Vagina (tissue), 2 donors: Measurements from ENCODE around the gene TTC8. TPM values are rescaled to one million over a fixed set of nuclear protein-coding genes. Genes with fewer than 3 reads are reported as not detected.
"Not testable (repeated sequence)": the region's sequence is repeated elsewhere in the genome, so short reads cannot be mapped to it uniquely, and the experiment has no call there.

Source experiments
- DNase-seq, 2 donors: peaks; one replicate each; pipeline ENCODE4 v3.0.0-alpha.2; 2017; ENCODE audit errors: extremely low spot score in 2 of 2
- H3K27ac ChIP-seq: fragments of 200-600 bp; sonication (generic); one replicate; pipeline ENCODE4 v1.5.1; 2019
- H3K27me3 ChIP-seq: fragments of 200-600 bp; sonication (generic); one replicate; pipeline ENCODE4 v1.5.1; 2019
- H3K36me3 ChIP-seq, 2 donors: fragments of 200-600 bp; sonication (generic); one replicate each; pipeline ENCODE4 v1.5.1; 2017 to 2019
- H3K4me1 ChIP-seq: fragments of 200-600 bp; sonication (generic); one replicate; pipeline ENCODE4 v1.5.1; 2019
- H3K4me3 ChIP-seq, 2 donors: fragments of 200-600 bp; sonication (generic); 1 replicate in 1 of 2; 2 replicates in 1 of 2; pipeline ENCODE4 v1.5.1; 2016 to 2019
- H3K9me3 ChIP-seq: fragments of 200-600 bp; sonication (generic); one replicate; pipeline ENCODE4 v1.5.1; 2019
- POLR2A ChIP-seq, 2 donors: fragments of 450-650 bp; IDR thresholded peaks; one replicate each; pipeline ENCODE4 v1.6.1; 2017; ENCODE audit warnings: antibody characterized with exemption in 2 of 2, mild to moderate bottlenecking in 2 of 2, moderate library complexity in 2 of 2
- POLR2AphosphoS5 ChIP-seq, 2 donors: sonication (generic); formaldehyde crosslinking; IDR thresholded peaks; one replicate each; pipeline ENCODE4 v1.9.0; 2017; ENCODE audit warnings: antibody characterized with exemption in 2 of 2, mild to moderate bottlenecking in 2 of 2, low read depth in 1 of 2; ENCODE audit not compliant: insufficient read depth in 1 of 2
- intact Hi-C: fragments of 100-400 bp; cut with DNase I; formaldehyde crosslinking; loops from one replicate; pipeline ENCODE4 v1.15.1; 2023
- total RNA-seq: library from RNA; depleted of rRNA; stranded (reverse); fragments of >200 nt; gene quantifications from one replicate; pipeline ENCODE4 v1.2.3, GENCODE V29; 2016
- TF ChIP-seq, protein P1 (sequence below), 3 experiments: fragments of 450-650 bp in 2 of 3; fragments of 200-600 bp in 1 of 3; sonication (generic) in 1 of 3; IDR thresholded peaks; one replicate each; pipeline ENCODE4 v1.5.1; 2017 to 2019; ENCODE audit warnings: antibody characterized with exemption in 3 of 3, mild to moderate bottlenecking in 2 of 3, moderate library complexity in 2 of 3

Gene TTC8
- total RNA-seq, 1 donor from 2014 or later: 10.1 TPM

DNA sequence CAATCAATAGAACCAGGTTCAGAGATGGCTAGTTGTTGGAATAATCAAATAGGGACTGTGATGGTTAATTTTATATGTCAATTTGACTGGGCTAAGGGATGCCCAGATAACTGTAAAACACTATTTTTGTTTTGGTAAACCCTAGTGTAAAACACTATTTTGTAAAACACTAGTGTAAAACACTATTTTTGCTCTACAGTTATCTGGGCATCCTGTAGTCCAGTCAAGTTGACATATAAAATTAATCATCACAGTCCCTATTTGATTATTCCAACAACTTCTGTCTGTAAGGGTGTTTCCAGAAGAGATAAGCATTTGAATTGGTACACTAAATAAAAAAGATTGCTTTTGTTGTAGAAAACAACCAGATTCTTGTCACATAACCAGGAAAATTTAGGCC, 16.1 kb upstream of the TTC8 start:
- intact Hi-C loops: no loop called here
- Histone ChIP-seq H3K27ac (no peak overlapping the region), H3K36me3 (no peaks in the 10 kb centered on the region), H3K4me3 (no peak overlapping the region), H3K27me3 (no peaks in the 10 kb centered on the region), H3K4me1 (no peaks in the 10 kb centered on the region), H3K9me3 (no peaks in the 10 kb centered on the region)
- DNase-seq: no peak
- TF ChIP-seq POLR2A (IDR thresholded peaks at IDR 0.05) (no peak), POLR2AphosphoS5 (IDR thresholded peaks at IDR 0.05; ENCODE audit: insufficient read depth in 1 of 2, low read depth in 1 of 2) (no peak)
- TF ChIP-seq, protein P1, sequence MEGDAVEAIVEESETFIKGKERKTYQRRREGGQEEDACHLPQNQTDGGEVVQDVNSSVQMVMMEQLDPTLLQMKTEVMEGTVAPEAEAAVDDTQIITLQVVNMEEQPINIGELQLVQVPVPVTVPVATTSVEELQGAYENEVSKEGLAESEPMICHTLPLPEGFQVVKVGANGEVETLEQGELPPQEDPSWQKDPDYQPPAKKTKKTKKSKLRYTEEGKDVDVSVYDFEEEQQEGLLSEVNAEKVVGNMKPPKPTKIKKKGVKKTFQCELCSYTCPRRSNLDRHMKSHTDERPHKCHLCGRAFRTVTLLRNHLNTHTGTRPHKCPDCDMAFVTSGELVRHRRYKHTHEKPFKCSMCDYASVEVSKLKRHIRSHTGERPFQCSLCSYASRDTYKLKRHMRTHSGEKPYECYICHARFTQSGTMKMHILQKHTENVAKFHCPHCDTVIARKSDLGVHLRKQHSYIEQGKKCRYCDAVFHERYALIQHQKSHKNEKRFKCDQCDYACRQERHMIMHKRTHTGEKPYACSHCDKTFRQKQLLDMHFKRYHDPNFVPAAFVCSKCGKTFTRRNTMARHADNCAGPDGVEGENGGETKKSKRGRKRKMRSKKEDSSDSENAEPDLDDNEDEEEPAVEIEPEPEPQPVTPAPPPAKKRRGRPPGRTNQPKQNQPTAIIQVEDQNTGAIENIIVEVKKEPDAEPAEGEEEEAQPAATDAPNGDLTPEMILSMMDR (IDR thresholded peaks at IDR 0.05): no peak

DNA sequence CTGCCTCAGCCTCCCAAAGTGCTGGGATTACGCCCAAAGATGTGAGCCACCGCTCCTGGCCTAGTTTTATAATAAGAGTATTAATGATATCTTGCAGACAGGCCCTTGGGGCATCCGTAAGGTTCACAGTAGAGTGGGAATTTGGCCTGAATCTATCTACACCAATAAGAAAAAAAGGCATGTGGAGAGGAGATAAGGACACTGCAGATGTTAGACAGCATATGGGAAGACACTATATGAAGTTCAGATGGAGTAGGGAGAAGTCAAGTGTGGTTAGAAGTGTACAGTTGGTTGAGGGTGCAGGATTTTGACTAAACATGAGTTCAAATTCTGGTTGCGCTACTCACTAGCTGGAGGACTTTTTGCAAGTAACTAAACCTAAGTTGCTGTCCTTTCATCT, 8.5 kb upstream of the TTC8 start:
- Histone ChIP-seq H3K9me3 (no peaks in the 10 kb centered on the region), H3K4me1 (no peaks in the 10 kb centered on the region), H3K27ac (no peak overlapping the region), H3K36me3 (no peaks in the 10 kb centered on the region), H3K4me3 (no peak overlapping the region), H3K27me3 (no peaks in the 10 kb centered on the region)
- intact Hi-C loops: no loop called here
- TF ChIP-seq POLR2AphosphoS5 (IDR thresholded peaks at IDR 0.05; ENCODE audit: insufficient read depth in 1 of 2, low read depth in 1 of 2): no peak
- TF ChIP-seq, protein P1 (IDR thresholded peaks at IDR 0.05): no peak
- TF ChIP-seq POLR2A (IDR thresholded peaks at IDR 0.05): no peak
- DNase-seq: no peak

DNA sequence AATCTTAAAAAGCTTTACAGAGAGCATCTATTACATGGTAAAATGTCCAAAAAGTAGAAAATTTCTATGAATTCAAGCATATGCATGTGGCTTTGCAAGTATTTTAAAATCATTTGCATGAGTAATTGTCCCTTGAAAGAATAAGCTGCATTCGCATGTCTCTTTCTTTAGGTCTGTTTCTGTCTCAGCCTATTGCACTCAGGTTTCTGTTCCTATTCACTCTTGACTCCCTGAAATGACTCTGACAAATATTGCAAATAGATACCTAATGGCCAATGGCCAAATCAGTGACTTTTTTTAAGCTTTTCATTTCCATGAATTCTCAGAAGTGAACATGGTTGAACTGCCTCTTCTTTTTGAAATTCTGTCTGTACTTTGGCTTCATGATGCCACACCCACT, 6.4 kb upstream of the TTC8 start:
- intact Hi-C loops: no loop called here
- no peaks in the 10 kb centered on the region for H3K4me1 ChIP-seq
- no peaks in the 10 kb centered on the region for H3K36me3 ChIP-seq
- no peaks in the 10 kb centered on the region for H3K27me3 ChIP-seq
- DNase-seq: no peak
- H3K4me3 ChIP-seq: no peak overlapping the region
- H3K27ac ChIP-seq: no peak overlapping the region
- no peaks in the 10 kb centered on the region for H3K9me3 ChIP-seq
- TF ChIP-seq POLR2A (IDR thresholded peaks at IDR 0.05) (no peak), POLR2AphosphoS5 (IDR thresholded peaks at IDR 0.05; ENCODE audit: insufficient read depth in 1 of 2, low read depth in 1 of 2) (no peak)
- TF ChIP-seq, protein P1 (IDR thresholded peaks at IDR 0.05): no peak

DNA sequence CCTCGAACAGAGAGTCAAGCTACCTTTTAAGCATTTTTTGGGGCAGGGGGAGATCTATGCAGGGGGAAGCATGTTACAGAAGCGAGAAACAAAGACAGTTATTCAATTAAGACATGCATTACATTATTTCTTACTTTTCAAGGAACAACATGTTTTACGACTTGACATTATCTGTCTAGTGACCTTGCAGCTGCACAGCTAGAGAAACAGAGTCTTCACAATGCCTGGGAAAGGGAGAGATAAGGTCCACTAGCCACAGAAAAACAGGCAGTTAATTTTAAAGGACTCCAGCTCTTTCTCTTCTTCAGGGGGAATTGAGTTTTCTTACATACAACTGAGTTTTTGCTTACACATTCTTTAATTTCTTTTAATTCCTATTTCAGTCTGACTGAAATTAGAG, 4.8 kb upstream of the TTC8 start:
- H3K4me1 ChIP-seq, H3K9me3 ChIP-seq, H3K4me3 ChIP-seq, DNase-seq, H3K27ac ChIP-seq, intact Hi-C loops, H3K36me3 ChIP-seq, H3K27me3 ChIP-seq: not testable (repeated sequence)

DNA sequence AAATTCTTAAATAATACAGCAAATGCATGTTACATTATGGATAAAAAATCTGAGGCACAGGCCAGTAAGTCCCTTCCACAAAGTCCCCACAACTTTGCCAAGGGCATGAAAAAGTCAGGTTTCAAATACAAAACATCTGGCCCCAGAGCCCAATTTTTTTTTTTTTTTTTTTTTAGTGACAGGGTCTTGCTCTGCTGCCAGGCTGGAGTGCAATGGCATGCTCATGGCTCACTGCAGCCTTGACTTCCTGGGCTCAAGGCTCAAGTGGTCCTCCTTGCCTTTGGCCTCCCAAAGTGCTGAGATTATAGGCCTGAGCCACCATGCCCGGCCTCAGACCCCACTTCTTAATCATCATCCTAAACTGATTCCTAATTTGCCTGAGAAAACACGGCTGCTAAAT, 3.1 kb upstream of the TTC8 start:
- no peak for DNase-seq
- H3K9me3 ChIP-seq: no peaks in the 10 kb centered on the region
- TF ChIP-seq, protein P1 (IDR thresholded peaks at IDR 0.05): no peak
- TF ChIP-seq POLR2AphosphoS5 (IDR thresholded peaks at IDR 0.05; ENCODE audit: insufficient read depth in 1 of 2, low read depth in 1 of 2) (no peak), POLR2A (IDR thresholded peaks at IDR 0.05) (no peak)
- H3K36me3 ChIP-seq: no peaks in the 10 kb centered on the region
- H3K4me1 ChIP-seq: peaks cover 10% of the 10 kb centered on the region
- no peak overlapping the region for H3K4me3 ChIP-seq
- no peak overlapping the region for H3K27ac ChIP-seq
- intact Hi-C loops: no loop called here
- H3K27me3 ChIP-seq: no peaks in the 10 kb centered on the region

DNA sequence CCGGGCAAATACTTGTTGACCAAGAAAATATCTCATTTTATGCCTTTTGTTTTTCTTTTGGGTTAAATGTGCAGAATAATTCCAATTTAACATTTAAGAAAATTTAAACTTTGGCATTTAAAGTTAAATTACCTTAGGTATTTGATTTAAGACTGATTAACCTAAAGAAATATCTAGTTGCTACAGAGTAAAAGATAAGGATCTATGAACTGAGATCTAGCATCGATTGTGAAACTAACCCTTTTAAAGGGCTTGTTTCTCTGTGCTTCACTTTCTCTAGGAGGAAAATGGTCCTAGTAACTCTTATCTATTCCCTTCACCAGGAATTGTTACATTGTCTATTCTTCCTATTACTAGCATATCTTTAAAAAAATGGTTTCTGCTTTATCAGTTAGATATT, 2.6 kb upstream of the TTC8 start:
- Histone ChIP-seq H3K9me3 (no peaks in the 10 kb centered on the region), H3K4me1 (peaks cover 10% of the 10 kb centered on the region), H3K36me3 (no peaks in the 10 kb centered on the region), H3K4me3 (no peak overlapping the region), H3K27me3 (no peaks in the 10 kb centered on the region), H3K27ac (no peak overlapping the region)
- DNase-seq: no peak
- intact Hi-C loops: no loop called here
- TF ChIP-seq POLR2A (IDR thresholded peaks at IDR 0.05): no peak
- TF ChIP-seq, protein P1 (IDR thresholded peaks at IDR 0.05): no peak
- TF ChIP-seq POLR2AphosphoS5 (IDR thresholded peaks at IDR 0.05; ENCODE audit: insufficient read depth in 1 of 2, low read depth in 1 of 2): no peak
